Measurements from ENCODE around the gene SOHLH1. TPM values are rescaled to one million over a fixed set of nuclear protein-coding genes. Genes with fewer than 3 reads are reported as not detected.

The SOHLH1 gene
- total RNA-seq, 1 experiment from 2014 or later = not detected

GRCh38 chr9:135743546-135744332 lies 44.5 kb upstream of the SOHLH1 start (continued):
- no peak for TF ChIP-seq PRDM15 (CRISPR knock-in tag; IDR thresholded peaks at IDR 0.05)
- no peak for TF ChIP-seq FOXK1 (CRISPR knock-in tag; IDR thresholded peaks at IDR 0.05)
- no peak for TF ChIP-seq ZMAT4 (CRISPR knock-in tag; IDR thresholded peaks at IDR 0.05)
- TF ChIP-seq PREB (CRISPR knock-in tag; IDR thresholded peaks at IDR 0.05; ENCODE audit: borderline replicate concordance) = no peak
- TF ChIP-seq GTF2I (CRISPR knock-in tag; conservative IDR thresholded peaks at IDR 0.05) = no peak
- TF ChIP-seq FOXJ3 (CRISPR knock-in tag; IDR thresholded peaks at IDR 0.05; ENCODE audit: borderline replicate concordance) = no peak
- TF ChIP-seq NFE2L1 (CRISPR knock-in tag; IDR thresholded peaks at IDR 0.05) = no peak

- CTCF ChIA-PET = no interaction called here
- H3K9me3 Mint-ChIP-seq = no peaks in the 10 kb centered on the region
- H3K27me3 Mint-ChIP-seq (ENCODE audit: low read depth) = no peaks in the 10 kb centered on the region
- no peak for ATAC-seq
- no peak for DNase-seq (ENCODE audit: low spot score)
- H3K4me1 Mint-ChIP-seq = no peaks in the 10 kb centered on the region
- H3K4me3 Mint-ChIP-seq = no peak overlapping the region
- no peaks in the 10 kb centered on the region for H3K36me3 Mint-ChIP-seq
- no peak overlapping the region for H3K27ac Mint-ChIP-seq
- POLR2A ChIA-PET = no interaction called here
- TF ChIP-seq ZNF416 (CRISPR knock-in tag; IDR thresholded peaks at IDR 0.05) (no peak), E2F4 (CRISPR knock-in tag; IDR thresholded peaks at IDR 0.05; ENCODE audit: borderline replicate concordance, low read depth) (no peak), ZBTB43 (CRISPR knock-in tag; IDR thresholded peaks at IDR 0.05) (no peak), FOXP1 (CRISPR knock-in tag; IDR thresholded peaks at IDR 0.05; ENCODE audit: borderline replicate concordance) (no peak), ARID4B (CRISPR knock-in tag; IDR thresholded peaks at IDR 0.05; ENCODE audit: borderline replicate concordance) (no peak), NR2C2 (CRISPR knock-in tag; IDR thresholded peaks at IDR 0.05) (no peak), JAZF1 (CRISPR knock-in tag; IDR thresholded peaks at IDR 0.05) (no peak), SP1 (CRISPR knock-in tag; conservative IDR thresholded peaks at IDR 0.05) (no peak), ATF3 (CRISPR knock-in tag; conservative IDR thresholded peaks at IDR 0.05) (no peak), STAT6 (CRISPR knock-in tag; conservative IDR thresholded peaks at IDR 0.05; ENCODE audit: low read depth) (no peak), GABPB1 (CRISPR knock-in tag; IDR thresholded peaks at IDR 0.05) (no peak), RORB (CRISPR knock-in tag; IDR thresholded peaks at IDR 0.05) (no peak), NR1H2 (CRISPR knock-in tag; IDR thresholded peaks at IDR 0.05) (no peak)
Observed at GRCh38 chr9:135743021-135743420, 43.7 kb upstream of the SOHLH1 start.

Data from WTC11 (cell line).